Measurements from ENCODE around the gene MCHR2.
A peak's percentile ranks its signal among the peaks of the same experiment; 100 is the strongest.

Gene MCHR2

GRCh38 chr6:99905209-99906106 lies 88.6 kb downstream of the MCHR2 start:
- peak; percentile 7 for DNase-seq (ENCODE audit: low read depth)

- DNase-seq (ENCODE audit: low read depth), result no peak
These were observed 92.2 kb downstream of the MCHR2 start for GRCh38 chr6:99901596-99902384.

DNA sequence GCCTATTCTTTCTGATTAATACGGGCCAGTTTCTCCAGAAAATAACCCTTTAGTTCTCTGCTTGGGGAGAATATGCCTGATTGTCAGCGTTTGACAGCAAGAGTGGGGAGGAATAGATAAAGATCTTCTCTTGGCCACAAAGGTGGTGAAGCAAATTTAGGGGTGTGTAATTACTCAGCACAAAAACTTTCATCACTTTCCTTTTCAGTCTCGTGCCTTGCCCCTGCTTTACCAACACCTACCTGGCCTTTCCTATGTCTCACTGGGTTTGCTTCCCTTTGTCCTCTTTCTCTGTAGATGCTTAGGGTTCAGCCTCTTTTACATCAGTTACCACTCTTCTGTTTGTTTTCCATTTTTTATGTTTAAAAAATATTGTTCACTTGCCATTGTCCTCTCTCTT lies 99.2 kb downstream of the MCHR2 start:
- DNase-seq (ENCODE audit: low read depth), result no peak

DNA sequence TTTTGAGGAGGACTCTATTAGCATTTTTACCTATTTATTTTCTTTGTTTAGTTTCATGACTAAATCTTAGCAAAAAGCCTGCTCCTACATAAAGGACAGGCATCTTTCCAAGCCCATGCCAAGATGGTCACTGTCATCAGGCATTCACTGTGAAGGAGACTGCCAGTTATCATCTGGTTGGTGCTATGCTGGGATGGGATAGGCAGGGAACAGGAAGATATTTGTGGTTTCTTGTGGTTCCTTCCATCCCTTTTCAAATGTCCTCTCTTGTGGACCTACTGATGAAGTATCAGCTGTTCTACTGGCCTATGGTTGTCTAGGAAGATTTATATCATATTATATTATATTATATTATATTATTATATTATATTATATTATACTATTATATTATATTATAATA lies 107.0 kb downstream of the MCHR2 start:
- no peak for DNase-seq (ENCODE audit: low read depth)

DNA sequence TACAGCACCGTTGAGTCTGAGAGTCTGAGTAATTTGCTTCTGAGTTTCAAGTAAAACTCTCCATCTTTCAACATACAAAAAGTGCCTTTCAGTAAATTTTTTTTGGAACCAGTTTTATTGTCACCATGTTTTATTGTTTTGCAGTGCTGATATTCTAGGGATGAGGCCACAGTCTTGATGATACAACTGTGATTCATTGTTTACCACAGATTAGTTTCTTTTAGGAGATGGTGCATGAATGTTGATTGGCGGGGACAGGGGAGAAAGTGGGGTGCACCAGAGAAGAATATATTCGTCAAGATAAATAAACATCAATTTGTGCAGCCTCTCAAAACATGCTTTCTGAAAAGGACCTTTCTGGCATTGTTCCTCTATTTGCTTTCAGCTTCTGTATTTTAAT lies 109.0 kb downstream of the MCHR2 start:
- DNase-seq (ENCODE audit: low read depth), result no peak

DNA sequence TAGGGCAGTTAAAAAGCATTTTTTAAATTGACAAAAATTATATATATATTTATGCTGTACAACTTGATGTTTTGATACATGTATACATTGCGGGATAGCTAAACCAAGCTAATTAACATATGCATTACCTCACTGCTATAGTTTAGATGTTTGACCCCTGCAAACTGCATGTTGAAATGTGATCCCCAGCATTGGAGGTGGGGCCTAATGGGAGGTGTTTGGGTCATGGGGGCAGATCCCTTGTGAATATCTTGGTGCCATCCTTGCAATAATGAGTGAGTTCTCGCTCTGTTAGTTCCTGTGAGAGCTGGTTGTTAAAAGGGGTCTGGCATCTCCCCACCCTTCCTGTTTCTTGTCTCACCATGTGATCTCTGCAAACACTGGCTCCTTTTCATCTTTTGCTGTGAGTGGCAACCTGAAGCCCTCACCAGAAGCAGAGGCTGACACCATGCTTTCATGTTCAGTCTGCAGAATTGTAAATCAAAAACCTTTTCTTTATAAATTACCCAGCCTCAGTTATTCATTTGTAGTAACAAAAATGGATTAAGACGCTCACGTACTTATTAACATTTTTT lies 111.8 kb downstream of the MCHR2 start:
- DNase-seq (ENCODE audit: low read depth), result no peak

DNA sequence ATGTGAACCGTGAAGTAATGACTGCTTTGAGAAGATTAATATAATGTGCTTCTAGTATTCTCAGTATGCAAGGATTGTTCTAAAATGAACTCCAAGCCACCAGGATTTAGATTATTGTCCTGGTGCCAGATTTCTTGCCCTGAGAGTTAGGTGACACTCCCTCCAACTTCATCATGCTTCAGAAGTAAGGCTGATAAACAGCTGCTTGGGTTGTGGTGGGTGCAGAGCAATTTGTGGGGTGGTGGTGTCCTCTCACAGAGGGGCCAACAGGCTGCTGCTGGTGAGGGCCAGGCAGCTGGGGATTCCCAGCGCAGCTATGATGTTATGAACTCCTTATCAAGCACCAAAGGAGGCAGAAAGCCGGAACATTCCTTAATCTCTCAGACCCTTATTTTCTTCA lies 114.6 kb downstream of the MCHR2 start:
- DNase-seq (ENCODE audit: low read depth), result no peak

GRCh38 chr6:99875068-99875467 lies 119.0 kb downstream of the MCHR2 start:
- DNase-seq (ENCODE audit: low read depth), result no peak

DNA sequence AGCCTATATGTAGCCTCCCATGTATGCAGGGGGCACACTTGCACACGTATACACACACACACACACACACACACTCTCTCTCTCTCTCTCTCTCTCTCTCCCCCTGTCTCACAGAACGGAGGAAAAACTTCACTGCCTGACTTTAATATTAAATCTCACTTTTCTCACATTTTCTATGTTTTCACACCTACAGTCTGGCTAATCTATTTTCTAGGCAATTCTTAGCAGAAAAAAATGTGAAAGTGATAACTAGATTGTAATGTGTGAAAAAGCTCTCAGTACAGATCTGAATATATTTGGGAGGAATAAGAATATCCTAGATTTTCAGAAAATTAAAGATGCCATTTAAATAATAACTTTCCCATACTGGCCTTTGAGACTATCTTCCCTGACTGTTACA lies 120.9 kb downstream of the MCHR2 start:
- no peak for DNase-seq (ENCODE audit: low read depth)

DNA sequence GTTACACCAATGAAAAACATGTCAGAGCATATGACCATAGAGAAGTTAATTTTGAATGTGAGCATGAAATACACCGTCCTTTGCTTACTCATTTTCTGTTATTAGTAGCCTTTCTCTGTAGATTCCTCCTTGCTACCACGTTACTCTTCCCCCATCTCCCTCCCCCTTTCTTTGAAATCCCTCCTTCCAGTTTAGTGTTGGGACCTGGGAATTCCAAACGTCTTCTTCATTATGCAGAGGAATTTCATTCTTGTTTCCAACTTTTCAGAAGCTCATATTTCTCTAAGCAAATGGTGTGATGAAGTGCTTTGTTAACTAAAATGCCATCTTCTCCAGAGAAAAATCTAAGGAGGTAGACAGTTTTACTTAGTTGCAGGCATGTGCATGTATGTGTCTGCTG lies 122.4 kb downstream of the MCHR2 start:
- no peak for DNase-seq (ENCODE audit: low read depth)

Data from HS-27A (cell line).